Measurements from ENCODE around the gene CD9. TPM values are rescaled to one million over a fixed set of nuclear protein-coding genes. Genes with fewer than 3 reads are reported as not detected.

Gene CD9
- total and polyA plus RNA-seq, 2 donors (not counting 1 experiment from before 2014, with no cell fraction given), result 7.2 to 12.8 TPM

GRCh38 chr12:6219980-6220379, 19.8 kb downstream of the CD9 start:
- no peaks in the 10 kb centered on the region for H3K9me3 Mint-ChIP-seq (ENCODE audit: insufficient read depth)
- no peaks in the 10 kb centered on the region for H4K20me1 ChIP-seq (ENCODE audit: control insufficient read depth, insufficient read depth, low read length, poor library complexity, severe bottlenecking)
- no peak overlapping the region for H3K9ac ChIP-seq (ENCODE audit: low read length)
- CTCF ChIA-PET, result interaction anchor here (1.1 kb wide), 1 partner anchor 25 kb away, joined by 3 read pairs; no protein-coding TSS in a partner anchor
- no peaks in the 10 kb centered on the region for H3K9me3 ChIP-seq (ENCODE audit: control extremely low read depth in 1 of 3, control insufficient read depth in 2 of 3, insufficient read depth in 1 of 3, low read length in 2 of 3)
- H3K4me1 Mint-ChIP-seq, result peaks cover 9% of the 10 kb centered on the region
- WGBS (ENCODE audit: insufficient coverage), result 88% methylated on average over 6 of the region's 6 CpGs
- no peaks in the 10 kb centered on the region for H3K27me3 ChIP-seq (replicated peaks in 1 of 4; ENCODE audit: control extremely low read depth in 1 of 4, control insufficient read depth in 3 of 4, insufficient read depth in 4 of 4, low read length in 3 of 4)
- POLR2A ChIA-PET, result no interaction called here
- ATAC-seq (ENCODE audit: low read depth) (no peak), DNase-seq (no peak)
- H3K4me2 ChIP-seq (replicated peaks; ENCODE audit: low read depth, low read length, poor library complexity, severe bottlenecking), result no peak overlapping the region
- no peak overlapping the region for H3K4me3 ChIP-seq (ENCODE audit: control extremely low read depth in 1 of 5, extremely low read depth in 1 of 5, insufficient read depth in 1 of 5, low read depth in 2 of 5, low read length in 4 of 5)
- no peak overlapping the region for H3K27ac Mint-ChIP-seq
- H2AFZ ChIP-seq (ENCODE audit: insufficient read depth, low read depth, low read length, poor library complexity, severe bottlenecking), result no peak overlapping the region
- no peak for TF ChIP-seq EZH2 (IDR thresholded peaks at IDR 0.05; ENCODE audit: borderline replicate concordance, insufficient read depth, low read depth, low read length, poor library complexity, severe bottlenecking)
- TF ChIP-seq CTCF (IDR thresholded peaks at IDR 0.05), result no peak
- H3K27ac ChIP-seq (ENCODE audit: low read length in 2 of 2), result no peak overlapping the region
- H3K4me1 ChIP-seq (ENCODE audit: control insufficient read depth in 2 of 2, insufficient read depth in 2 of 2, low read length in 2 of 2), result peaks cover 10 to 17% of the 10 kb centered on the region in 2 donors
- peaks cover 8% of the 10 kb centered on the region for H3K27me3 Mint-ChIP-seq
- H3K36me3 ChIP-seq (replicated peaks in 1 of 2; ENCODE audit: control extremely low read depth in 1 of 2, control insufficient read depth in 1 of 2, extremely low read depth in 1 of 2, insufficient read depth in 2 of 2, low read length in 1 of 2), result no peaks in the 10 kb centered on the region
- no peak overlapping the region for H3K4me3 Mint-ChIP-seq
- peaks cover 11% of the 10 kb centered on the region for H3K79me2 ChIP-seq (ENCODE audit: control insufficient read depth, insufficient read depth, low read length)
- intact Hi-C loops (cut with micrococcal nuclease), result no loop called here

- Mint-ChIP-seq H3K27me3 (peaks cover 14% of the 10 kb centered on the region), H3K9me3 (ENCODE audit: insufficient read depth) (no peaks in the 10 kb centered on the region), H3K27ac (no peak overlapping the region), H3K4me1 (peaks cover 19% of the 10 kb centered on the region), H3K4me3 (no peak overlapping the region)
- intact Hi-C loops (cut with micrococcal nuclease), result no loop called here
- no peaks in the 10 kb centered on the region for H4K20me1 ChIP-seq (ENCODE audit: control insufficient read depth, insufficient read depth, low read length, poor library complexity, severe bottlenecking)
- H3K36me3 ChIP-seq (replicated peaks in 1 of 2; ENCODE audit: control extremely low read depth in 1 of 2, control insufficient read depth in 1 of 2, extremely low read depth in 1 of 2, insufficient read depth in 2 of 2, low read length in 1 of 2), result no peaks in the 10 kb centered on the region
- no peaks in the 10 kb centered on the region for H3K9me3 ChIP-seq (ENCODE audit: control extremely low read depth in 1 of 3, control insufficient read depth in 2 of 3, insufficient read depth in 1 of 3, low read length in 2 of 3)
- no peak overlapping the region for H3K9ac ChIP-seq (ENCODE audit: low read length)
- POLR2A ChIA-PET, result no interaction called here
- no peak overlapping the region for H3K4me3 ChIP-seq (ENCODE audit: control extremely low read depth in 1 of 5, extremely low read depth in 1 of 5, insufficient read depth in 1 of 5, low read depth in 2 of 5, low read length in 4 of 5)
- ATAC-seq (ENCODE audit: low read depth) (no peak), DNase-seq (no peak)
- 93% methylated on average over 9 of the region's 9 CpGs for WGBS (ENCODE audit: insufficient coverage)
- TF ChIP-seq EZH2 (IDR thresholded peaks at IDR 0.05; ENCODE audit: borderline replicate concordance, insufficient read depth, low read depth, low read length, poor library complexity, severe bottlenecking) (no peak), CTCF (IDR thresholded peaks at IDR 0.05) (no peak)
- H3K27ac ChIP-seq (ENCODE audit: low read length in 2 of 2), result no peak overlapping the region
- H3K79me2 ChIP-seq (ENCODE audit: control insufficient read depth, insufficient read depth, low read length), result peaks cover 6% of the 10 kb centered on the region
- CTCF ChIA-PET, result no interaction called here
- no peak overlapping the region for H2AFZ ChIP-seq (ENCODE audit: insufficient read depth, low read depth, low read length, poor library complexity, severe bottlenecking)
- H3K4me2 ChIP-seq (replicated peaks; ENCODE audit: low read depth, low read length, poor library complexity, severe bottlenecking), result no peak overlapping the region
- no peaks in the 10 kb centered on the region for H3K27me3 ChIP-seq (replicated peaks in 1 of 4; ENCODE audit: control extremely low read depth in 1 of 4, control insufficient read depth in 3 of 4, insufficient read depth in 4 of 4, low read length in 3 of 4)
- H3K4me1 ChIP-seq (ENCODE audit: control insufficient read depth in 2 of 2, insufficient read depth in 2 of 2, low read length in 2 of 2), result peaks cover 16 to 28% of the 10 kb centered on the region in 2 donors
Observed at GRCh38 chr12:6221146-6221545, 20.9 kb downstream of the CD9 start.

Data from B cell (primary cell).